A673 (cell line): ENCODE measurements around the gene GMCL2. TPM values are rescaled to one million over a fixed set of nuclear protein-coding genes. Genes with fewer than 3 reads are reported as not detected.
A peak's percentile ranks its signal among the peaks of the same experiment; 100 is the strongest.

Experiments used
- Bru-seq: library from RNA; stranded (reverse); fragments of 400-500 nt; gene quantifications from one replicate; lab custom pipeline; 2021; lab: Mats Ljungman, UMichigan
- BruChase-seq, 2 experiments: library from RNA; stranded (reverse); fragments of 400-500 nt; gene quantifications; one replicate each; lab custom pipeline; 2021; lab: Mats Ljungman, UMichigan
- BruUV-seq: library from RNA; stranded (reverse); fragments of 400-500 nt; replicated peaks from 2 replicates; lab custom pipeline; 2021; lab: Mats Ljungman, UMichigan
- CTCF ChIA-PET: fragments of 300-600 bp; sonication (Branson Sonifier 250); formaldehyde crosslinking; loops from one replicate; lab custom pipeline; 2022; ENCODE audit warnings: antibody characterized with exemption; lab: Charles Lee
- POLR2A ChIA-PET: fragments of 300-600 bp; sonication (Branson Sonifier 250); formaldehyde crosslinking; loops from one replicate; lab custom pipeline; 2022; ENCODE audit warnings: antibody characterized with exemption; ENCODE audit not compliant: low non-redundant PET; lab: Charles Lee
- DNase-seq: peaks from one replicate; pipeline ENCODE4 v3.0.0-alpha.2; 2015; ENCODE audit warnings: low spot score
- H3K27ac ChIP-seq: fragments of 200-600 bp; sonication (generic); 2 replicates; pipeline ENCODE4 v1.5.1; 2016; ENCODE audit warnings: mixed run types, low read depth, mild to moderate bottlenecking, mixed read lengths, antibody characterized with exemption, low read length; ENCODE audit not compliant: poor library complexity, severe bottlenecking
- H3K27me3 ChIP-seq: fragments of 200-600 bp; sonication (generic); replicated peaks from 2 replicates; pipeline ENCODE4 v1.6.1; 2017; ENCODE audit warnings: mixed run types, low read depth, mild to moderate bottlenecking, mixed read lengths, antibody characterized with exemption, low read length; ENCODE audit not compliant: insufficient read depth, poor library complexity
- H3K36me3 ChIP-seq: fragments of 200-600 bp; sonication (generic); 2 replicates; pipeline ENCODE4 v1.6.1; 2016; ENCODE audit warnings: mixed run types, mild to moderate bottlenecking, mixed read lengths, antibody characterized with exemption, low read length; ENCODE audit not compliant: insufficient read depth, poor library complexity, severe bottlenecking
- H3K4me1 ChIP-seq: fragments of 200-600 bp; sonication (generic); 2 replicates; pipeline ENCODE4 v1.6.1; 2017; ENCODE audit warnings: mixed run types, mild to moderate bottlenecking, mixed read lengths, antibody characterized with exemption, low read length; ENCODE audit not compliant: insufficient read depth, poor library complexity, severe bottlenecking
- H3K4me3 ChIP-seq: fragments of 200-600 bp; sonication (generic); 2 replicates; pipeline ENCODE4 v1.5.1; 2016; ENCODE audit warnings: low read depth, mixed run types, mild to moderate bottlenecking, mixed read lengths, low read length; ENCODE audit not compliant: poor library complexity, severe bottlenecking
- H3K9me3 ChIP-seq: fragments of 200-600 bp; sonication (generic); 2 replicates; pipeline ENCODE4 v1.6.1; 2016; ENCODE audit warnings: mixed run types, low read depth, mild to moderate bottlenecking, mixed read lengths, antibody characterized with exemption, low read length; ENCODE audit not compliant: poor library complexity, severe bottlenecking
- CTCF ChIP-seq: fragments of 300-800, 200-600 bp; sonication (generic); conservative IDR thresholded peaks from 2 replicates; pipeline ENCODE4 v1.5.1; 2017; ENCODE audit warnings: low read depth, mild to moderate bottlenecking, antibody characterized with exemption, low read length, moderate library complexity, mixed read lengths
- EZH2 ChIP-seq: fragments of 200-600 bp; sonication (generic); IDR thresholded peaks from 2 replicates; pipeline ENCODE4 v1.6.1; 2017; ENCODE audit warnings: borderline replicate concordance, low read depth, mild to moderate bottlenecking, mixed read lengths, antibody characterized with exemption, low read length; ENCODE audit not compliant: poor library complexity, severe bottlenecking
- intact Hi-C: fragments of 100-400 bp; cut with micrococcal nuclease; formaldehyde crosslinking; loops from one replicate; pipeline ENCODE4 v1.10.0; 2022; ENCODE audit not compliant: unreplicated experiment
- long read RNA-seq: library from polyadenylated mRNA; stranded (forward); transcript quantifications from one replicate; pipeline ENCODE4 v2.0.0, GENCODE V29; 2022
- total RNA-seq: library from RNA; stranded (reverse); gene quantifications from 2 replicates; pipeline ENCODE4 v1.2.3, GENCODE V29; 2021

The GMCL2 gene
- total RNA-seq (not detected in 2 replicates), Bru-seq, nascent RNA (not detected), BruChase-seq, experiment 1, labeled RNA remaining after a 2-hour chase (percentile 16 among the genes with signal in this experiment), BruChase-seq, experiment 2, labeled RNA remaining after a 6-hour chase (percentile 15 among the genes with signal in this experiment)
- long read RNA-seq, result 0 reads

- no peak for DNase-seq
- no peaks in the 10 kb centered on the region for H3K4me1 ChIP-seq
- CTCF ChIA-PET, result no interaction called here
These were observed at the start of gene GMCL2 for GRCh38 chr5:178187014-178187413. TSS of gene GMCL2 (minus strand) at chr5:178187371. CDS start at chr5:178187299, 72 bp downstream.

GRCh38 chr5:178236679-178237078 is 49.5 kb upstream of the GMCL2 start:
- Histone ChIP-seq H3K4me3 (no peak overlapping the region), H3K27me3 (no peaks in the 10 kb centered on the region), H3K36me3 (no peaks in the 10 kb centered on the region), H3K4me1 (no peaks in the 10 kb centered on the region), H3K27ac (no peak overlapping the region), H3K9me3 (no peaks in the 10 kb centered on the region)
- no peak for DNase-seq
- ChIA-PET POLR2A (no interaction called here), CTCF (no interaction called here)
- intact Hi-C loops, result loop anchor here (5.0 kb wide), 1 partner anchor 1256 kb away; no protein-coding TSS in a partner anchor
- TF ChIP-seq CTCF (no peak), EZH2 (no peak)
- BruUV-seq, result no TSS peak

More at GRCh38 chr5:178187014-178187413, at the start of gene GMCL2:
- TF ChIP-seq CTCF (no peak), EZH2 (no peak)
- Histone ChIP-seq H3K27me3 (no peaks in the 10 kb centered on the region), H3K27ac (no peak within 1 kb of the TSS), H3K9me3 (no peaks in the 10 kb centered on the region), H3K4me3 (no peak within 1 kb of the TSS), H3K36me3 (no peaks in the 10 kb centered on the region)
- POLR2A ChIA-PET, result no interaction called here
- intact Hi-C loops, result no loop called here
- BruUV-seq, result no TSS peak

- no peak overlapping the region for H3K27ac ChIP-seq
- BruUV-seq, result no TSS peak
- H3K4me1 ChIP-seq, result peaks cover 5% of the 10 kb centered on the region
- POLR2A ChIA-PET, result no interaction called here
- CTCF ChIA-PET, result no interaction called here
- no peak for TF ChIP-seq CTCF
- TF ChIP-seq EZH2, result no peak
- DNase-seq, result no peak
- no peaks in the 10 kb centered on the region for H3K9me3 ChIP-seq
- no peaks in the 10 kb centered on the region for H3K36me3 ChIP-seq
- intact Hi-C loops, result loop anchor here (5.0 kb wide), 1 partner anchor 1256 kb away; no protein-coding TSS in a partner anchor
- H3K4me3 ChIP-seq, result no peak overlapping the region
- no peaks in the 10 kb centered on the region for H3K27me3 ChIP-seq
These were observed 49.0 kb upstream of the GMCL2 start for GRCh38 chr5:178236126-178236525.
